Brain microvascular endothelial cell (primary cell): ENCODE measurements around the gene TPRG1L.
"Not testable (repeated sequence)": the region's sequence is repeated elsewhere in the genome, so short reads cannot be mapped to it uniquely, and the experiment has no call there.

Experiments
- DNase-seq: peaks from one replicate; pipeline ENCODE4 v3.0.0-alpha.2; 2020
- H3K27ac ChIP-seq: fragments of 250-450 bp; sonication (Bioruptor Pico); 2 replicates; pipeline ENCODE4 v1.5.1; 2020; ENCODE audit warnings: mild to moderate bottlenecking, moderate library complexity
- H3K27me3 ChIP-seq: fragments of 250-450 bp; sonication (Bioruptor Pico); replicated peaks from 2 replicates; pipeline ENCODE4 v1.5.1; 2020; ENCODE audit warnings: mild to moderate bottlenecking
- H3K36me3 ChIP-seq: fragments of 250-450 bp; sonication (Bioruptor Pico); replicated peaks from 2 replicates; pipeline ENCODE4 v1.5.1; 2020; ENCODE audit warnings: mild to moderate bottlenecking
- H3K4me3 ChIP-seq: 2 replicates; pipeline ENCODE4 v1.5.1; 2011; ENCODE audit warnings: low read depth, mild to moderate bottlenecking, control low read depth, low read length, moderate library complexity
- CTCF ChIP-seq: IDR thresholded peaks from 2 replicates; pipeline ENCODE4 v1.5.1; 2011; ENCODE audit warnings: low read depth, mild to moderate bottlenecking, moderate library complexity, low read length, control low read depth, inconsistent platforms; ENCODE audit errors: missing control alignments
- in situ Hi-C: cut with HindIII; loops from 2 replicates; pipeline ENCODE4 v1.10.0; 2017; ENCODE audit warnings: low sequenced_read_pairs, low pct_ligation_motif_present

Gene TPRG1L

GRCh38 chr1:3624200-3625136 is at the start of gene TPRG1L:
Gene TPRG1L, plus strand, starts transcription at chr1:3625015. Its CDS starts 58 bp downstream, at chr1:3625073.
- H3K27ac ChIP-seq: peak within 1 kb of the TSS; percentile 54
- DNase-seq: peak; percentile 94
- TF ChIP-seq CTCF: no peak
- H3K4me3 ChIP-seq: peak within 1 kb of the TSS; percentile 94
- H3K36me3 ChIP-seq: peaks cover 10% of the 10 kb centered on the region
- in situ Hi-C loops: no loop called here
- H3K27me3 ChIP-seq: no peaks in the 10 kb centered on the region

GRCh38 chr1:3575515-3575914 is 49.3 kb upstream of the TPRG1L start:
- H3K36me3 ChIP-seq, in situ Hi-C loops, H3K27me3 ChIP-seq, H3K27ac ChIP-seq, DNase-seq, H3K4me3 ChIP-seq: not testable (repeated sequence)

GRCh38 chr1:3575993-3576392 is 48.8 kb upstream of the TPRG1L start:
- no peak for DNase-seq
- in situ Hi-C loops: no loop called here
- TF ChIP-seq CTCF: no peak
- Histone ChIP-seq H3K27me3 (no peaks in the 10 kb centered on the region), H3K27ac (no peak overlapping the region), H3K4me3 (no peak overlapping the region), H3K36me3 (no peaks in the 10 kb centered on the region)

- H3K4me3 ChIP-seq: no peak overlapping the region
- DNase-seq: peak; percentile 47
- in situ Hi-C loops: no loop called here
- no peak for TF ChIP-seq CTCF
- H3K36me3 ChIP-seq: no peaks in the 10 kb centered on the region
- no peaks in the 10 kb centered on the region for H3K27me3 ChIP-seq
- H3K27ac ChIP-seq: no peak overlapping the region
Observed at GRCh38 chr1:3577300-3577699, 47.5 kb upstream of the TPRG1L start.

GRCh38 chr1:3577711-3578432 is 46.9 kb upstream of the TPRG1L start:
- Histone ChIP-seq H3K27me3 (no peaks in the 10 kb centered on the region), H3K36me3 (no peaks in the 10 kb centered on the region), H3K4me3 (no peak overlapping the region), H3K27ac (no peak overlapping the region)
- no peak for TF ChIP-seq CTCF
- DNase-seq: peak; percentile 47
- in situ Hi-C loops: no loop called here

GRCh38 chr1:3578433-3578805 is 46.4 kb upstream of the TPRG1L start:
- no peak overlapping the region for H3K27ac ChIP-seq
- H3K27me3 ChIP-seq: no peaks in the 10 kb centered on the region
- H3K4me3 ChIP-seq: no peak overlapping the region
- H3K36me3 ChIP-seq: no peaks in the 10 kb centered on the region
- in situ Hi-C loops: no loop called here
- no peak for DNase-seq
- no peak for TF ChIP-seq CTCF
